NCI-H2196 (cell line): ENCODE measurements around the gene PITPNM1.
A peak's percentile ranks its signal among the peaks of the same experiment; 100 is the strongest.

Source experiments
- DNase-seq: peaks from one replicate; lab custom pipeline; 2025; ENCODE audit not compliant: unreplicated experiment; lab: John Stamatoyannopoulos, UW

PITPNM1 gene

GRCh38 chr11:67504005-67504949, 886 bp downstream of the PITPNM1 start:
- peak; percentile 61 for DNase-seq

GRCh38 chr11:67503119-67504004, 1.8 kb downstream of the PITPNM1 start:
- no peak for DNase-seq

- DNase-seq: no peak
Observed at GRCh38 chr11:67502328-67502979, 2.7 kb downstream of the PITPNM1 start.

- no peak for DNase-seq
Observed at GRCh38 chr11:67501854-67502253, 3.3 kb downstream of the PITPNM1 start.

- no peak for DNase-seq
Observed at GRCh38 chr11:67500831-67501715, 4.1 kb downstream of the PITPNM1 start.

GRCh38 chr11:67500484-67500821, 4.7 kb downstream of the PITPNM1 start:
- no peak for DNase-seq

- DNase-seq: no peak
Observed at GRCh38 chr11:67499808-67500483, 5.2 kb downstream of the PITPNM1 start.

- DNase-seq: no peak
Observed at GRCh38 chr11:67498544-67498972, 6.6 kb downstream of the PITPNM1 start.

GRCh38 chr11:67497656-67498291, 7.4 kb downstream of the PITPNM1 start:
- no peak for DNase-seq

- no peak for DNase-seq
Observed at GRCh38 chr11:67496113-67496512, 9.1 kb downstream of the PITPNM1 start.

- no peak for DNase-seq
Observed at GRCh38 chr11:67495234-67496005, 9.7 kb downstream of the PITPNM1 start.

GRCh38 chr11:67494371-67495233, 10.6 kb downstream of the PITPNM1 start:
- no peak for DNase-seq

GRCh38 chr11:67493548-67494370, 11.4 kb downstream of the PITPNM1 start:
- DNase-seq: no peak

GRCh38 chr11:67492801-67493547, 12.2 kb downstream of the PITPNM1 start:
- no peak for DNase-seq

GRCh38 chr11:67492069-67492727, 13.0 kb downstream of the PITPNM1 start:
- no peak for DNase-seq
